Smooth muscle cell (in vitro differentiated cells): ENCODE data around the gene AKAP13. TPM values are rescaled to one million over a fixed set of nuclear protein-coding genes. Genes with fewer than 3 reads are reported as not detected.

Experiments
- DNase-seq: peaks from one replicate; lab custom pipeline; 2025; ENCODE audit not compliant: unreplicated experiment; lab: John Stamatoyannopoulos, UW
- H2AFZ ChIP-seq: fragments of 200-600 bp; sonication (generic); 2 replicates; pipeline ENCODE4 v1.6.0; 2016; ENCODE audit warnings: antibody characterized with exemption, low read depth, mild to moderate bottlenecking
- H3F3A ChIP-seq: fragments of 200-600 bp; sonication (generic); 2 replicates; pipeline ENCODE4 v1.6.0; 2017; ENCODE audit warnings: antibody characterized with exemption, low read depth
- H3K27ac ChIP-seq: fragments of 200-600 bp; sonication (generic); 2 replicates; pipeline ENCODE4 v1.5.1; 2016; ENCODE audit warnings: low read depth, mild to moderate bottlenecking
- H3K27me3 ChIP-seq: fragments of 200-600 bp; sonication (generic); 2 replicates; pipeline ENCODE4 v1.6.1; 2016; ENCODE audit warnings: low read depth, mild to moderate bottlenecking
- H3K36me3 ChIP-seq: fragments of 200-600 bp; sonication (generic); 2 replicates; pipeline ENCODE4 v1.5.1; 2016; ENCODE audit warnings: low read depth
- H3K4me1 ChIP-seq: fragments of 200-600 bp; sonication (generic); 2 replicates; pipeline ENCODE4 v1.5.1; 2016; ENCODE audit warnings: low read depth
- H3K4me2 ChIP-seq: fragments of 200-600 bp; sonication (generic); 2 replicates; pipeline ENCODE4 v1.6.0; 2016; ENCODE audit warnings: mild to moderate bottlenecking
- H3K4me3 ChIP-seq: fragments of 200-600 bp; sonication (generic); 2 replicates; pipeline ENCODE4 v1.5.1; 2016; ENCODE audit warnings: mild to moderate bottlenecking
- H3K79me2 ChIP-seq: fragments of 200-600 bp; sonication (generic); 2 replicates; pipeline ENCODE4 v1.6.0; 2016; ENCODE audit warnings: low read depth, mild to moderate bottlenecking
- H3K9ac ChIP-seq: fragments of 200-600 bp; sonication (generic); 2 replicates; pipeline ENCODE4 v1.6.0; 2016; ENCODE audit warnings: low read depth
- H3K9me3 ChIP-seq: fragments of 200-600 bp; sonication (generic); replicated peaks from 2 replicates; pipeline ENCODE4 v1.5.1; 2016; ENCODE audit warnings: low read depth
- H4K20me1 ChIP-seq: fragments of 200-600 bp; sonication (generic); 2 replicates; pipeline ENCODE4 v1.6.0; 2016; ENCODE audit warnings: low read depth
- WGBS: methylation state at CpG from one replicate; pipeline ENCODE4 v1.1.7; 2016; ENCODE audit warnings: low lambda C conversion rate; 5-methylcytosine and 5-hydroxymethylcytosine counted together
- polyA plus RNA-seq: library from polyadenylated mRNA; unstranded; fragments of >200 nt; fragmentation: Nextera tagmentation; extraction: Ambion mirVana; gene quantifications from 2 replicates; pipeline ENCODE4 v1.2.1, GENCODE V29; 2016
- total RNA-seq: library from RNA; depleted of rRNA; stranded (reverse); fragments of >200 nt; gene quantifications from 2 replicates; pipeline ENCODE4 v1.2.3, GENCODE V29; 2014
- TF ChIP-seq, protein P1 (sequence below): fragments of 200-600 bp; sonication (generic); IDR thresholded peaks from 2 replicates; pipeline ENCODE4 v1.5.1; 2017; ENCODE audit warnings: borderline replicate concordance, mild to moderate bottlenecking, antibody characterized with exemption; ENCODE audit not compliant: insufficient read depth, poor library complexity, severe bottlenecking

Gene AKAP13, protein sequence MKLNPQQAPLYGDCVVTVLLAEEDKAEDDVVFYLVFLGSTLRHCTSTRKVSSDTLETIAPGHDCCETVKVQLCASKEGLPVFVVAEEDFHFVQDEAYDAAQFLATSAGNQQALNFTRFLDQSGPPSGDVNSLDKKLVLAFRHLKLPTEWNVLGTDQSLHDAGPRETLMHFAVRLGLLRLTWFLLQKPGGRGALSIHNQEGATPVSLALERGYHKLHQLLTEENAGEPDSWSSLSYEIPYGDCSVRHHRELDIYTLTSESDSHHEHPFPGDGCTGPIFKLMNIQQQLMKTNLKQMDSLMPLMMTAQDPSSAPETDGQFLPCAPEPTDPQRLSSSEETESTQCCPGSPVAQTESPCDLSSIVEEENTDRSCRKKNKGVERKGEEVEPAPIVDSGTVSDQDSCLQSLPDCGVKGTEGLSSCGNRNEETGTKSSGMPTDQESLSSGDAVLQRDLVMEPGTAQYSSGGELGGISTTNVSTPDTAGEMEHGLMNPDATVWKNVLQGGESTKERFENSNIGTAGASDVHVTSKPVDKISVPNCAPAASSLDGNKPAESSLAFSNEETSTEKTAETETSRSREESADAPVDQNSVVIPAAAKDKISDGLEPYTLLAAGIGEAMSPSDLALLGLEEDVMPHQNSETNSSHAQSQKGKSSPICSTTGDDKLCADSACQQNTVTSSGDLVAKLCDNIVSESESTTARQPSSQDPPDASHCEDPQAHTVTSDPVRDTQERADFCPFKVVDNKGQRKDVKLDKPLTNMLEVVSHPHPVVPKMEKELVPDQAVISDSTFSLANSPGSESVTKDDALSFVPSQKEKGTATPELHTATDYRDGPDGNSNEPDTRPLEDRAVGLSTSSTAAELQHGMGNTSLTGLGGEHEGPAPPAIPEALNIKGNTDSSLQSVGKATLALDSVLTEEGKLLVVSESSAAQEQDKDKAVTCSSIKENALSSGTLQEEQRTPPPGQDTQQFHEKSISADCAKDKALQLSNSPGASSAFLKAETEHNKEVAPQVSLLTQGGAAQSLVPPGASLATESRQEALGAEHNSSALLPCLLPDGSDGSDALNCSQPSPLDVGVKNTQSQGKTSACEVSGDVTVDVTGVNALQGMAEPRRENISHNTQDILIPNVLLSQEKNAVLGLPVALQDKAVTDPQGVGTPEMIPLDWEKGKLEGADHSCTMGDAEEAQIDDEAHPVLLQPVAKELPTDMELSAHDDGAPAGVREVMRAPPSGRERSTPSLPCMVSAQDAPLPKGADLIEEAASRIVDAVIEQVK (N-terminal part only)
- 63.5 and 71.8 TPM in 2 replicates for total RNA-seq
- polyA plus RNA-seq = 43.3 and 46.8 TPM in 2 replicates

DNA sequence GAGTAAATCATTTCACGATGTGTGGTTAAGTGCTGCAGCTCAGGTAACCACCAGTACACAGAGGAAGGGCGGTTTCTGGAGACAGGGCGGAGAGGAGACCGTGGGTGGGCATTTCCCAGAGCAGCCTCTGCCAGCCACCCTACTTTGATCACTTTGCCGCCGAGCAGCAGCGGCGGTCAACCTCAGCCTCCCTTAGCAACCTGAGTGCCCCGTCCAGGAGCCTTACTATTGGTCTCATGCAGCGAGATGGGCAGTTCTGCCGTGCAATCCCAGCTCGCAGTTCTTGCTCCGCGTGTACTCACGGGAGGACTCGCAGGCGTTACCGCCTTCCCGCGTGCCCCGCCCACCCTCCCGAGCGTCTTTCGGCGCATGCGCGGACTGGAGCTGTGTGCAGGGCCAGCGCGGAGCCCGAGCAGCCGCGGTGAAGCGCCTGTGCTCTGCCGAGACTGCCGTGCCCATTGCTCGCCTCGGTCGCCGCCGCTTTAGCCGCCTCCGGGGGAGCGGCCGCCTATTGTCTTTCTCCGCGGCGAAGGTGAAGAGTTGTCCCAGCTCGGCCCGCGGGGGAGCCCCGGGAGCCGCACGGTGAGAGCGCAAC lies at the start of gene AKAP13:
TSS of gene AKAP13 (plus strand) at position 387 of the 595 bp plus-strand sequence. CDS start 105,118 bp downstream, outside the sequence.
- H3K9ac ChIP-seq = peak within 1 kb of the TSS; percentile 91
- peaks cover 45% of the 10 kb centered on the region for H3K79me2 ChIP-seq
- H2AFZ ChIP-seq = peak within 1 kb of the TSS; percentile 88
- no peaks in the 10 kb centered on the region for H3F3A ChIP-seq
- H3K27ac ChIP-seq = peak within 1 kb of the TSS; percentile 90
- no peaks in the 10 kb centered on the region for H3K36me3 ChIP-seq
- H3K4me2 ChIP-seq = peak within 1 kb of the TSS; percentile 91
- TF ChIP-seq, protein P1, sequence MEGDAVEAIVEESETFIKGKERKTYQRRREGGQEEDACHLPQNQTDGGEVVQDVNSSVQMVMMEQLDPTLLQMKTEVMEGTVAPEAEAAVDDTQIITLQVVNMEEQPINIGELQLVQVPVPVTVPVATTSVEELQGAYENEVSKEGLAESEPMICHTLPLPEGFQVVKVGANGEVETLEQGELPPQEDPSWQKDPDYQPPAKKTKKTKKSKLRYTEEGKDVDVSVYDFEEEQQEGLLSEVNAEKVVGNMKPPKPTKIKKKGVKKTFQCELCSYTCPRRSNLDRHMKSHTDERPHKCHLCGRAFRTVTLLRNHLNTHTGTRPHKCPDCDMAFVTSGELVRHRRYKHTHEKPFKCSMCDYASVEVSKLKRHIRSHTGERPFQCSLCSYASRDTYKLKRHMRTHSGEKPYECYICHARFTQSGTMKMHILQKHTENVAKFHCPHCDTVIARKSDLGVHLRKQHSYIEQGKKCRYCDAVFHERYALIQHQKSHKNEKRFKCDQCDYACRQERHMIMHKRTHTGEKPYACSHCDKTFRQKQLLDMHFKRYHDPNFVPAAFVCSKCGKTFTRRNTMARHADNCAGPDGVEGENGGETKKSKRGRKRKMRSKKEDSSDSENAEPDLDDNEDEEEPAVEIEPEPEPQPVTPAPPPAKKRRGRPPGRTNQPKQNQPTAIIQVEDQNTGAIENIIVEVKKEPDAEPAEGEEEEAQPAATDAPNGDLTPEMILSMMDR = no peak
- H4K20me1 ChIP-seq = peaks cover 43% of the 10 kb centered on the region
- WGBS = 2% methylated on average over 40 of the region's 54 CpGs
- no peaks in the 10 kb centered on the region for H3K9me3 ChIP-seq
- peak within 1 kb of the TSS; percentile 97 for H3K4me3 ChIP-seq
- H3K27me3 ChIP-seq = no peaks in the 10 kb centered on the region
- H3K4me1 ChIP-seq = peaks cover 23% of the 10 kb centered on the region
- peak; percentile 87 for DNase-seq

DNA sequence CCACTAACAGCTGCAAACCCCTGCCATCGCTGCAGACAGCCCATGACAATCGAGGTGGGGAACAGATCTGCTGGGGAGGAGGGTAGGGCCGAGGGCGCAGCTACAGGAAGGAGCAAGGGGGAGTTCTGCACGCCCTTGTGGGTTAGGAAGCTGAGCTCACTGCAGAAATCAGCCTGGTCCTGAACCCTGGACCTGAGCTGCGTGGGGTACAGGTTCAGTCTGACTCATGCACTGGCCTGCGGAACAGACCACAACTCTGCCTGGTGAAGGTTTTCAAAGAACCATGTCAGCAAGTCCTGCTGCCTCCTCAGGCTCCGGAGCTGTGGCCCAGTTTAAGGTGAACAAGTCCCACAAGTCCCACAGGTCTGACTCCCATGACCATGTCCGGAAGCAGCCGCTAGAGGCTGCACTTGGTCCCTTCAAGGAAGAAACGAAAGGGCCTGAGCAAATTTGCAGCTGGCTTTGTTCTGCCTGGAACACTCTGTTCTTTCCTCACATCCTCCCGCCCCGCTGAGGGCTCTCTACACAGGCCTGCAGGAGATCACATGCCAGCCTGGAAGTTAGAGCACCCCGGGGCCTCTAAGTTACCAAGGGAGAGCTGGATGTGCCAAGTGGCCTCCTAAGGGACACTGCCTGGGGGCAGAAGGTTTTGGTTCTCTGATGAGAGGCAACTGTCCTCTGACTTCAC lies 49.4 kb upstream of the AKAP13 start:
- Histone ChIP-seq H3K4me3 (peak overlapping the region; percentile 54), H3K4me1 (peaks cover 22% of the 10 kb centered on the region)
- DNase-seq = no peak

More for the DNA sequence above, 49.4 kb upstream of the AKAP13 start:
- H3K4me2 ChIP-seq = peak overlapping the region; percentile 92
- peak overlapping the region; percentile 55 for H2AFZ ChIP-seq
- H3K36me3 ChIP-seq = no peaks in the 10 kb centered on the region
- H3K79me2 ChIP-seq = no peaks in the 10 kb centered on the region
- peaks cover 46% of the 10 kb centered on the region for H3F3A ChIP-seq
- WGBS = 15% methylated on average over 14 of the region's 14 CpGs
- no peaks in the 10 kb centered on the region for H3K9me3 ChIP-seq
- no peaks in the 10 kb centered on the region for H4K20me1 ChIP-seq
- peak overlapping the region; percentile 82 for H3K27ac ChIP-seq
- H3K27me3 ChIP-seq = no peaks in the 10 kb centered on the region
- peak overlapping the region; percentile 29 for H3K9ac ChIP-seq
- TF ChIP-seq, protein P1 = peak; percentile 52
